Upper lobe of left lung (tissue), 4 donors: ENCODE data around the gene FLOT1.

Experiments used
- POLR2A ChIP-seq, 4 donors: fragments of 450-650 bp; IDR thresholded peaks; one replicate each; pipeline ENCODE4 v1.5.1; 2016 to 2017; ENCODE audit warnings: antibody characterized with exemption in 4 of 4, mild to moderate bottlenecking in 2 of 4
- TF ChIP-seq, protein P1 (sequence below), 6 experiments: fragments of 450-650 bp in 4 of 6; fragments of 200-600 bp in 2 of 6; sonication (generic) in 2 of 6; IDR thresholded peaks; one replicate each; pipeline ENCODE4 v1.5.1; 2016 to 2019; ENCODE audit warnings: antibody characterized with exemption in 6 of 6

DNA sequence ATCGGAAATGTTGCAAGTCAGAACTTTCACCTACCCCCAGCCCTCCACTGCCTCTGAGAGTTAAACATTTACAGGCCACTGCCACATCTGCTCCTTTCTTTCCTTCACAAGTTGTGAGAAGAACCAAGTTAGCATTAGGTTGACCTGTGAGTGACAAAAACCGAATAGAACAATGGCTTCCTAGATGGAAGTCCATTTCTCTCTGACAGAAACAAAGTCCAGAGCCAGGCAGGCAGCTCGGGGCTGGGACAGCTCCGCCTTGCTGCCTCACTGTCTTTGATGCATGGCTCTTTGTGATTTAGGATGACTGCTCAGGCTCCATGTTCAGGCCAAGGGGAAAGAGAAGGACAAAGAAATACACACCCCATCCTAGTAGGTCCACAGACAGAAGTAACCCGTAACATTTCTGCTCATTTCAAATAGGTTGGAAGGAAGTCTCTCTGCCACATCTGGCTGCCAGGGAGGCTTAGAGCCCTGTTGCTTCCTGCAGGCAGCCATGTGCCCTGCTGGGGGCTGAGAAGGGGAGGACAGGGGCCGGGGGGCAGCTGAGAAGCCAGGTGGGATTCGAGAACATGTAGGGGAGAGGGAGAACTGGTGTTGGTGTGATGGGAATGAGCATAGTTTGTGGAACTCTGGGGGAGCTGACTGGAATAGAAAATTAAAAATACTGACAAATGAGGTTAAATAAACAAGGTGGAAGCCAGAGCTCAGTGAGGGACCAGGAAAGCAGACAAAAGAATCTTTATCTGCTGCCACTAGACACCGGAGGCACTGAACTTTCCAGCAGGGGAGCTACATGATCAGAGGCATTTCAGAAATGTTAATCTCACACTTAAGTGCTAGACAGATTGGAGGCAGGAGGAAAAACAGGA is 21.4 kb upstream of the FLOT1 start:
- TF ChIP-seq, protein P1, sequence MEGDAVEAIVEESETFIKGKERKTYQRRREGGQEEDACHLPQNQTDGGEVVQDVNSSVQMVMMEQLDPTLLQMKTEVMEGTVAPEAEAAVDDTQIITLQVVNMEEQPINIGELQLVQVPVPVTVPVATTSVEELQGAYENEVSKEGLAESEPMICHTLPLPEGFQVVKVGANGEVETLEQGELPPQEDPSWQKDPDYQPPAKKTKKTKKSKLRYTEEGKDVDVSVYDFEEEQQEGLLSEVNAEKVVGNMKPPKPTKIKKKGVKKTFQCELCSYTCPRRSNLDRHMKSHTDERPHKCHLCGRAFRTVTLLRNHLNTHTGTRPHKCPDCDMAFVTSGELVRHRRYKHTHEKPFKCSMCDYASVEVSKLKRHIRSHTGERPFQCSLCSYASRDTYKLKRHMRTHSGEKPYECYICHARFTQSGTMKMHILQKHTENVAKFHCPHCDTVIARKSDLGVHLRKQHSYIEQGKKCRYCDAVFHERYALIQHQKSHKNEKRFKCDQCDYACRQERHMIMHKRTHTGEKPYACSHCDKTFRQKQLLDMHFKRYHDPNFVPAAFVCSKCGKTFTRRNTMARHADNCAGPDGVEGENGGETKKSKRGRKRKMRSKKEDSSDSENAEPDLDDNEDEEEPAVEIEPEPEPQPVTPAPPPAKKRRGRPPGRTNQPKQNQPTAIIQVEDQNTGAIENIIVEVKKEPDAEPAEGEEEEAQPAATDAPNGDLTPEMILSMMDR (IDR thresholded peaks at IDR 0.05): peak in 1 of 6 experiments; percentile 12
- no peak for TF ChIP-seq POLR2A (IDR thresholded peaks at IDR 0.05)
